Trophoblast cell (in vitro differentiated cells and primary cell): ENCODE measurements around the gene CHKA.

Source experiments
- DNase-seq, 2 donors: peaks; one replicate each; pipeline ENCODE4 v3.0.0-alpha.2; 2016
- H2AFZ ChIP-seq: 2 replicates; pipeline ENCODE4 v1.6.1; 2013; ENCODE audit warnings: low read length, moderate library complexity, mild to moderate bottlenecking; ENCODE audit not compliant: insufficient read depth, poor library complexity
- H2AK5ac ChIP-seq: 2 replicates; pipeline ENCODE4 v1.6.1; 2013; ENCODE audit warnings: mild to moderate bottlenecking, low read length
- H2BK120ac ChIP-seq: 2 replicates; pipeline ENCODE4 v1.6.1; 2013; ENCODE audit warnings: low read length, mild to moderate bottlenecking, moderate library complexity; ENCODE audit not compliant: insufficient read depth, poor library complexity
- H2BK12ac ChIP-seq: 2 replicates; pipeline ENCODE4 v1.6.1; 2013; ENCODE audit warnings: mild to moderate bottlenecking, low read length, moderate library complexity
- H2BK5ac ChIP-seq: 2 replicates; pipeline ENCODE4 v1.6.1; 2013; ENCODE audit warnings: low read length, low read depth, moderate library complexity, mild to moderate bottlenecking; ENCODE audit not compliant: poor library complexity
- H3K14ac ChIP-seq: 2 replicates; pipeline ENCODE4 v1.6.1; 2013; ENCODE audit warnings: mild to moderate bottlenecking, low read length
- H3K18ac ChIP-seq: 2 replicates; pipeline ENCODE4 v1.6.1; 2013; ENCODE audit warnings: mild to moderate bottlenecking, low read length
- H3K23ac ChIP-seq: 2 replicates; pipeline ENCODE4 v1.6.1; 2013; ENCODE audit warnings: low read length
- H3K27ac ChIP-seq: 2 replicates; pipeline ENCODE4 v1.5.1; 2013; ENCODE audit warnings: low read depth, mild to moderate bottlenecking, inconsistent platforms, low read length, moderate library complexity
- H3K27me3 ChIP-seq: 2 replicates; pipeline ENCODE4 v1.6.1; 2013; ENCODE audit warnings: inconsistent platforms, mild to moderate bottlenecking, low read length, moderate library complexity; ENCODE audit not compliant: insufficient read depth
- H3K36me3 ChIP-seq, 2 experiments: 1 replicate in 1 of 2; 2 replicates in 1 of 2; pipeline ENCODE4 v1.6.1; 2013; ENCODE audit warnings: low read length in 2 of 2, mild to moderate bottlenecking in 2 of 2, moderate library complexity in 1 of 2; ENCODE audit not compliant: insufficient read depth in 2 of 2, control insufficient read depth in 1 of 2
- H3K4ac ChIP-seq: 2 replicates; pipeline ENCODE4 v1.6.1; 2013; ENCODE audit warnings: low read depth, mild to moderate bottlenecking, low read length, moderate library complexity
- H3K4me1 ChIP-seq, 2 experiments: 1 replicate in 1 of 2; 2 replicates in 1 of 2; pipeline ENCODE4 v1.6.1; 2013; ENCODE audit warnings: low read length in 2 of 2, mild to moderate bottlenecking in 2 of 2, moderate library complexity in 1 of 2; ENCODE audit not compliant: insufficient read depth in 2 of 2, control insufficient read depth in 1 of 2
- H3K4me2 ChIP-seq: 2 replicates; pipeline ENCODE4 v1.6.1; 2013; ENCODE audit warnings: inconsistent platforms, mild to moderate bottlenecking, low read length, moderate library complexity
- H3K4me3 ChIP-seq: 2 replicates; pipeline ENCODE4 v1.5.1; 2013; ENCODE audit warnings: mild to moderate bottlenecking, low read depth, low read length, inconsistent platforms
- H3K79me1 ChIP-seq: one replicate; pipeline ENCODE4 v1.6.1; 2013; ENCODE audit warnings: low read length
- H3K79me2 ChIP-seq: 2 replicates; pipeline ENCODE4 v1.6.1; 2013; ENCODE audit warnings: low read length, mild to moderate bottlenecking; ENCODE audit not compliant: control insufficient read depth, insufficient read depth, poor library complexity
- H3K9ac ChIP-seq: 2 replicates; pipeline ENCODE4 v1.6.1; 2013; ENCODE audit warnings: mild to moderate bottlenecking, low read length
- H3K9me3 ChIP-seq: 2 replicates; pipeline ENCODE4 v1.6.1; 2013; ENCODE audit warnings: low read depth, mild to moderate bottlenecking, control low read depth, inconsistent platforms, low read length; ENCODE audit not compliant: insufficient read depth
- H4K12ac ChIP-seq: 2 replicates; pipeline ENCODE4 v1.6.1; 2013; ENCODE audit warnings: low read depth, mild to moderate bottlenecking, low read length, moderate library complexity
- H4K8ac ChIP-seq: 2 replicates; pipeline ENCODE4 v1.6.1; 2013; ENCODE audit warnings: low read depth, mild to moderate bottlenecking, low read length, moderate library complexity
- H4K91ac ChIP-seq: one replicate; pipeline ENCODE4 v1.6.1; 2013; ENCODE audit warnings: low read depth, mild to moderate bottlenecking, low read length, moderate library complexity
- WGBS: extraction: QIAGEN DNeasy Blood & Tissue Kit; methylation state at CpG from one replicate; pipeline ENCODE4 v1.1.7; 2013; ENCODE audit warnings: missing lambda C conversion rate; ENCODE audit not compliant: insufficient read length, insufficient coverage; ENCODE audit errors: extremely low coverage; 5-methylcytosine and 5-hydroxymethylcytosine counted together

The CHKA gene

DNA sequence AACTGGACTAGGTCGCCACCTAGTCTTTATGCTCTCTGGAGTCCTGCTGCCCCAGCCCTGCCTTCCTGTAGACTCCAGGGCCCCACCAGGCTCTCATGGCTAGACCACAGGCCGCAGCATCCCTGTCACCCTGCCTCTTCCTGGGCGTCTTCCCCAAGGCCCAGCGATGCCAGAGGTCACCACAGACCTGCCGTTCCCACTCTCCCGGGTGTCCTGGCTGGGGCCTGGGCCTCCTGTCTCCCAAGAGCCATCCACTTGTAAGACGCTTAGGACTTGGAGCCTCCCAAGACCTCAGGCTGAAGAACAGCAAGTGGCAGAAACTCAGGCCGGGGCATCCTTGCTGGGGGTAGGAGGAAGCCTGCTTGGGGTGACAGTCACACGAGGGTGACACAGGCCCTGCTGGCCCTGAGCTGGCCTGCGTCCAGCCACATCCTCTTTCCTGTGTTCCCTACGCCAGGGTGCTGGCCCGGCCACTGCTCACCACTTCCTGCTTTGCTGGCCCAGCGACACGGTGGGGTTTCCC lies 84.4 kb downstream of the CHKA start:
- no peaks in the 10 kb centered on the region for H3K9me3 ChIP-seq
- no peak overlapping the region for H2BK120ac ChIP-seq
- no peak overlapping the region for H2BK5ac ChIP-seq
- peaks cover 4% of the 10 kb centered on the region for H3K79me2 ChIP-seq
- H4K8ac ChIP-seq: no peak overlapping the region
- peaks cover 17% of the 10 kb centered on the region for H3K79me1 ChIP-seq
- DNase-seq: peak; percentile 23 to 26
- no peak overlapping the region for H3K27ac ChIP-seq
- peaks cover 18 to 21% of the 10 kb centered on the region in 2 experiments for H3K4me1 ChIP-seq
- H2AFZ ChIP-seq: no peak overlapping the region
- H4K91ac ChIP-seq: no peak overlapping the region
- H3K36me3 ChIP-seq: peaks cover 29 to 36% of the 10 kb centered on the region in 2 experiments
- H4K12ac ChIP-seq: no peak overlapping the region
- no peak overlapping the region for H3K14ac ChIP-seq
- H3K4me2 ChIP-seq: no peak overlapping the region
- H3K9ac ChIP-seq: no peak overlapping the region
- no peak overlapping the region for H3K23ac ChIP-seq
- WGBS: no CpG with 5 or more reads among the region's 14 CpGs
- no peak overlapping the region for H3K4me3 ChIP-seq
- H3K4ac ChIP-seq: no peak overlapping the region
- no peak overlapping the region for H3K18ac ChIP-seq
- H3K27me3 ChIP-seq: no peaks in the 10 kb centered on the region
- H2AK5ac ChIP-seq: no peak overlapping the region
- H2BK12ac ChIP-seq: no peak overlapping the region

DNA sequence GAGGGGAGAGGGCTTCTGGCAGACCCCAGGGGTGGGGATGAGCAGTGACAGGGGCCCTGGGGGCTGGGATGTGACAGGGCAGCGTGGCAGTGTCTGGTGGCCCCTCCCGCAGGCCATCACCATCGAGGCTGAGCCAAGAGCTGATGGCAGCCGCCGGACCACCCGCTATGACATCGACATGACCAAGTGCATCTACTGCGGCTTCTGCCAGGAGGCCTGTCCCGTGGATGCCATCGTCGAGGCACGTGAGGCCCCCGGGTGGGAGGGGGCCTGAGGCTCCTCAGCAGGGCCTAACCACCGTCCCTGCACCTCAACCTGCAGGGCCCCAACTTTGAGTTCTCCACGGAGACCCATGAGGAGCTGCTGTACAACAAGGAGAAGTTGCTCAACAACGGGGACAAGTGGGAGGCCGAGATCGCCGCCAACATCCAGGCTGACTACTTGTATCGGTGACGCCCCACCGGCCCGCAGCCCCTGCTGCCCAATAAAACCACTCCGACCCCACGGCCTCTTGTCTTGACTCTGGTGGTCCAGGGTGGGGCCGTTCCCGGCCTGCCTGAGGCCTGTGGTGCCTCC lies 85.0 kb downstream of the CHKA start:
- peaks cover 17% of the 10 kb centered on the region for H3K79me1 ChIP-seq
- H3K14ac ChIP-seq: no peak overlapping the region
- no peak overlapping the region for H2AK5ac ChIP-seq
- H4K8ac ChIP-seq: no peak overlapping the region
- WGBS: no CpG with 5 or more reads among the region's 27 CpGs
- H3K4me3 ChIP-seq: no peak overlapping the region
- H3K18ac ChIP-seq: no peak overlapping the region
- no peak overlapping the region for H2BK12ac ChIP-seq
- H3K9ac ChIP-seq: no peak overlapping the region
- no peak overlapping the region for H2BK5ac ChIP-seq
- no peak overlapping the region for H3K27ac ChIP-seq
- no peaks in the 10 kb centered on the region for H3K27me3 ChIP-seq
- H4K91ac ChIP-seq: no peak overlapping the region
- no peak overlapping the region for H4K12ac ChIP-seq
- H3K4me1 ChIP-seq: peaks cover 18 to 21% of the 10 kb centered on the region in 2 experiments
- no peak overlapping the region for H3K23ac ChIP-seq
- peaks cover 29 to 33% of the 10 kb centered on the region in 2 experiments for H3K36me3 ChIP-seq
- H2BK120ac ChIP-seq: no peak overlapping the region
- no peak overlapping the region for H2AFZ ChIP-seq
- H3K9me3 ChIP-seq: no peaks in the 10 kb centered on the region
- DNase-seq: no peak
- H3K79me2 ChIP-seq: peaks cover 4% of the 10 kb centered on the region
- H3K4me2 ChIP-seq: no peak overlapping the region
- no peak overlapping the region for H3K4ac ChIP-seq

DNA sequence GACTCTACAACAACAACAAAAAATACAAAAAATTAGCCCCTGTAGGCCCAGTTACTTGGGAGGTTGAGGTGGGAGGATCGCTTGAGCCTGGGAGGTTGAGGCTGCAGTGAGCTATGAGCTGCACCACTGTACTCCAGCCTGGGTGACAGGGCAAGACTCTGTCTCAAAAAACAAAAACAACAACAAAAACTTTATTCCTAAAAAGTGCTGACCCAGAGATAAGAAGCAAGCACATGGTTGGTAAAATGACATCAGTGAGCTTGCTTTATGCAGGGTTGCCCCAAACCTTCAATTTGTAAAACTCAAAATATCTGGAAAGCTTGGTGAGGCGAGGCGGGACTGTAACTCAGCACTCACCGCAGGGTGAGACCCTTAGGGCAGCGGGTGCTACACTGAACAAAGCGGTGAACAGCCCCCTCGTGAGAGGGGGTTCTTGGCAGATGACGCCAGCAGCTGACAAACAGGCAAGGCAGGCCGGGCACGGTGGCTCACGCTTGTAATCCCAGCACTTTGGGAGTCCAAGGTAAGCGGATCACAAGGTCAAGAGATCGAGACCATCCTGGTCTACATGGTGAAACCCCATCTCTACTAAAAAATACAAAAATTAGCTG lies 85.8 kb downstream of the CHKA start:
- no peak for DNase-seq
- peaks cover 10% of the 10 kb centered on the region for H3K79me2 ChIP-seq
- H3K9ac ChIP-seq: no peak overlapping the region
- no peak overlapping the region for H2AFZ ChIP-seq
- H3K4me2 ChIP-seq: no peak overlapping the region
- no peak overlapping the region for H3K14ac ChIP-seq
- H4K91ac ChIP-seq: no peak overlapping the region
- H3K18ac ChIP-seq: no peak overlapping the region
- no CpG with 5 or more reads among the region's 13 CpGs for WGBS
- no peak overlapping the region for H2BK120ac ChIP-seq
- H3K4me3 ChIP-seq: no peak overlapping the region
- no peaks in the 10 kb centered on the region for H3K27me3 ChIP-seq
- no peak overlapping the region for H3K4ac ChIP-seq
- peaks cover 29 to 33% of the 10 kb centered on the region in 2 experiments for H3K36me3 ChIP-seq
- no peak overlapping the region for H3K23ac ChIP-seq
- H4K8ac ChIP-seq: no peak overlapping the region
- no peak overlapping the region for H3K27ac ChIP-seq
- no peak overlapping the region for H2AK5ac ChIP-seq
- H3K4me1 ChIP-seq: peaks cover 15 to 20% of the 10 kb centered on the region in 2 experiments
- no peak overlapping the region for H2BK5ac ChIP-seq
- no peaks in the 10 kb centered on the region for H3K9me3 ChIP-seq
- no peak overlapping the region for H2BK12ac ChIP-seq
- peaks cover 17% of the 10 kb centered on the region for H3K79me1 ChIP-seq
- no peak overlapping the region for H4K12ac ChIP-seq

DNA sequence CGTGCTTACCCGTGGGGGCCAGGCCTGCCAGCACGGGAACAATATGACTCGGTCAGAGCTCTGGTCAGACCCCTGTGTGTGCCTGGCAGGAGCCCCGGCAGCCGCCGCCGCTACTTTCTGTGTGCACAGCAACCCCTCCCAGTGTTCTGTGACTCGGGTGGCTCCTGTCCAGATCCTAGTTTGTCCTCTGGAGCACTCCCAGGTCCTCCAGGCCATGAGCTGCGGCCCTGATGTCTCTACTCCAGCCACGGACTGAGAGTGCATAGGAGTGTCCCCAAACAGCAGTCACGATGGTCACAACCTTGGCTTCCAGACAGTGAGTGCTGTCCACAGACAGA lies 87.5 kb downstream of the CHKA start:
- no peak overlapping the region for H4K8ac ChIP-seq
- no peak overlapping the region for H3K4me3 ChIP-seq
- H3K18ac ChIP-seq: no peak overlapping the region
- H4K12ac ChIP-seq: no peak overlapping the region
- no peak overlapping the region for H4K91ac ChIP-seq
- no peak overlapping the region for H3K27ac ChIP-seq
- WGBS: no CpG with 5 or more reads among the region's 12 CpGs
- H3K36me3 ChIP-seq: peaks cover 29 to 33% of the 10 kb centered on the region in 2 experiments
- no peak for DNase-seq
- H2AK5ac ChIP-seq: no peak overlapping the region
- H3K79me2 ChIP-seq: peaks cover 10% of the 10 kb centered on the region
- H3K9me3 ChIP-seq: peaks cover 11% of the 10 kb centered on the region
- H3K14ac ChIP-seq: no peak overlapping the region
- H3K27me3 ChIP-seq: no peaks in the 10 kb centered on the region
- H3K4me2 ChIP-seq: no peak overlapping the region
- H3K4ac ChIP-seq: no peak overlapping the region
- no peak overlapping the region for H2BK5ac ChIP-seq
- peaks cover 10 to 15% of the 10 kb centered on the region in 2 experiments for H3K4me1 ChIP-seq
- no peak overlapping the region for H2BK120ac ChIP-seq
- no peak overlapping the region for H2BK12ac ChIP-seq
- peaks cover 12% of the 10 kb centered on the region for H3K79me1 ChIP-seq
- H2AFZ ChIP-seq: no peak overlapping the region
- H3K9ac ChIP-seq: no peak overlapping the region
- H3K23ac ChIP-seq: no peak overlapping the region
